SK-N-SH (cell line): ENCODE measurements around the gene HOXC11. TPM values are rescaled to one million over a fixed set of nuclear protein-coding genes. Genes with fewer than 3 reads are reported as not detected.

Experiments used
- CTCF ChIA-PET: fragments of 300-600, 350-600 bp; formaldehyde crosslinking; extraction: SDS; loops from one replicate; lab custom pipeline; 2021; lab: Yijun Ruan, JAX
- POLR2A ChIA-PET: fragments of 350-600 bp; sonication (Branson Sonifier 250); formaldehyde crosslinking; extraction: SDS; loops from one replicate; lab custom pipeline; 2020; ENCODE audit warnings: antibody characterized with exemption, inconsistent platforms; lab: Yijun Ruan, JAX
- DNase-seq: peaks from one replicate; pipeline ENCODE4 v3.0.0; 2012
- H2AFZ ChIP-seq: fragments of 200-600 bp; sonication (generic); 2 replicates; pipeline ENCODE4 v1.8.1; 2016; ENCODE audit warnings: antibody characterized with exemption, mild to moderate bottlenecking, low read depth
- H3F3A ChIP-seq: fragments of 200-600 bp; sonication (generic); replicated peaks from 2 replicates; pipeline ENCODE3; 2016; ENCODE audit warnings: antibody characterized with exemption, mild to moderate bottlenecking; ENCODE audit not compliant: insufficient read depth
- H3K27ac ChIP-seq, 2 experiments: fragments of 200-500 bp in 1 of 2; fragments of 200-600 bp in 1 of 2; sonication (Bioruptor generic) in 1 of 2; sonication (generic), shearing (Covaris generic) in 1 of 2; 2 replicates each; pipeline versions ENCODE4 v1.5.1 to v1.6.1; 2014 to 2016; ENCODE audit warnings: low read depth in 2 of 2, inconsistent platforms in 1 of 2, low read length in 1 of 2, mild to moderate bottlenecking in 1 of 2, mixed read lengths in 1 of 2
- H3K27me3 ChIP-seq: fragments of 200-600 bp; sonication (generic), shearing (Covaris generic); 2 replicates; pipeline ENCODE4 v1.6.1; 2016; ENCODE audit warnings: mixed run types; ENCODE audit not compliant: insufficient read depth
- H3K36me3 ChIP-seq, 2 experiments: fragments of 200-500 bp in 1 of 2; fragments of 200-600 bp in 1 of 2; sonication (Bioruptor generic) in 1 of 2; sonication (generic) in 1 of 2; replicated peaks in 1 of 2; 2 replicates each; pipeline versions ENCODE3 to v1.5.1; 2014 to 2016; ENCODE audit warnings: low read length in 1 of 2, mild to moderate bottlenecking in 1 of 2; ENCODE audit not compliant: insufficient read depth in 2 of 2, control insufficient read depth in 1 of 2
- H3K4me1 ChIP-seq, 2 experiments: fragments of 200-500 bp in 1 of 2; fragments of 200-600 bp in 1 of 2; sonication (Bioruptor generic) in 1 of 2; sonication (generic), shearing (Covaris generic) in 1 of 2; 2 replicates each; pipeline versions ENCODE4 v1.5.1 to v1.6.1; 2014 to 2016; ENCODE audit warnings: low read depth in 1 of 2, low read length in 1 of 2, mixed run types in 1 of 2; ENCODE audit not compliant: insufficient read depth in 2 of 2, control insufficient read depth in 1 of 2
- H3K4me2 ChIP-seq: fragments of 200-600 bp; sonication (generic), shearing (Covaris generic); 2 replicates; pipeline ENCODE4 v1.6.1; 2017; ENCODE audit warnings: mixed run types
- H3K4me3 ChIP-seq, 2 experiments: fragments of 200-500 bp in 1 of 2; fragments of 200-600 bp in 1 of 2; sonication (Bioruptor generic) in 1 of 2; sonication (generic), shearing (Covaris generic) in 1 of 2; 2 replicates each; pipeline versions ENCODE4 v1.5.1 to v1.8.1; 2014 to 2016; ENCODE audit warnings: low read depth in 2 of 2, inconsistent platforms in 1 of 2, low read length in 1 of 2, mild to moderate bottlenecking in 1 of 2, mixed read lengths in 1 of 2, moderate library complexity in 1 of 2
- H3K79me2 ChIP-seq: fragments of 200-600 bp; sonication (generic); 2 replicates; pipeline ENCODE4 v1.8.1; 2017; ENCODE audit warnings: mild to moderate bottlenecking; ENCODE audit not compliant: insufficient read depth
- H3K9ac ChIP-seq: fragments of 200-600 bp; sonication (generic); 2 replicates; pipeline ENCODE4 v1.6.1; 2017; ENCODE audit warnings: mixed run types
- H3K9me2 ChIP-seq: fragments of 200-600 bp; sonication (generic); 2 replicates; pipeline ENCODE4 v1.6.1; 2017; ENCODE audit warnings: mixed run types
- H3K9me3 ChIP-seq: fragments of 200-600 bp; sonication (generic); 2 replicates; pipeline ENCODE4 v1.6.1; 2017; ENCODE audit warnings: mixed run types, mild to moderate bottlenecking, moderate library complexity
- H4K20me1 ChIP-seq: fragments of 200-600 bp; sonication (generic); 2 replicates; pipeline ENCODE4 v1.6.1; 2017; ENCODE audit warnings: mild to moderate bottlenecking, mixed run types; ENCODE audit not compliant: insufficient read depth
- CHD2 ChIP-seq: fragments of 150-350 bp; IDR thresholded peaks from 2 replicates; pipeline ENCODE4 v1.6.1; 2018; ENCODE audit warnings: low read length; ENCODE audit not compliant: partially characterized antibody
- ELF1 ChIP-seq: IDR thresholded peaks from 2 replicates; pipeline ENCODE4 v1.4.0; 2012
- EP300 ChIP-seq, 2 experiments: IDR thresholded peaks; 2 replicates each; pipeline versions ENCODE4 v1.4.0 to v1.6.1; 2012; ENCODE audit warnings: borderline replicate concordance in 1 of 2, low read depth in 1 of 2, low read length in 1 of 2
- GATA2 ChIP-seq: sonication (generic); formaldehyde crosslinking; IDR thresholded peaks from 2 replicates; pipeline ENCODE4 v1.5.0; 2020; ENCODE audit warnings: mild to moderate bottlenecking, missing genetic modification reagents
- NRF1 ChIP-seq: IDR thresholded peaks from 2 replicates; pipeline ENCODE4 v1.6.1; 2012; ENCODE audit warnings: low read depth, mild to moderate bottlenecking, low read length
- RAD21 ChIP-seq: IDR thresholded peaks from 2 replicates; pipeline ENCODE4 v1.6.1; 2012; ENCODE audit warnings: mild to moderate bottlenecking, low read length
- SMC3 ChIP-seq: IDR thresholded peaks from 2 replicates; pipeline ENCODE4 v1.6.1; 2012; ENCODE audit warnings: low read depth, low read length, improper control_type of control experiment
- TCF12 ChIP-seq: IDR thresholded peaks from 2 replicates; pipeline ENCODE4 v1.4.0; 2012
- WGBS: methylation state at CpG from one replicate; pipeline ENCODE4 v1.1.6; 2017; ENCODE audit warnings: low lambda C conversion rate; 5-methylcytosine and 5-hydroxymethylcytosine counted together
- polyA plus RNA-seq, 3 experiments: library from polyadenylated mRNA; depleted of rRNA; stranded (reverse); fragments of >200 nt; gene quantifications; 2 replicates each; pipeline ENCODE4 v1.2.3, GENCODE V29; 2012
- TF ChIP-seq, protein P1 (sequence below): IDR thresholded peaks from 2 replicates; pipeline ENCODE4 v1.4.0; 2012; ENCODE audit warnings: low read depth
- TF ChIP-seq, protein P2 (sequence below): IDR thresholded peaks from 2 replicates; pipeline ENCODE4; 2012

Gene HOXC11
- polyA plus RNA-seq, 1 of the 3 experiments (the other 2 are of a cell fraction): not detected

DNA sequence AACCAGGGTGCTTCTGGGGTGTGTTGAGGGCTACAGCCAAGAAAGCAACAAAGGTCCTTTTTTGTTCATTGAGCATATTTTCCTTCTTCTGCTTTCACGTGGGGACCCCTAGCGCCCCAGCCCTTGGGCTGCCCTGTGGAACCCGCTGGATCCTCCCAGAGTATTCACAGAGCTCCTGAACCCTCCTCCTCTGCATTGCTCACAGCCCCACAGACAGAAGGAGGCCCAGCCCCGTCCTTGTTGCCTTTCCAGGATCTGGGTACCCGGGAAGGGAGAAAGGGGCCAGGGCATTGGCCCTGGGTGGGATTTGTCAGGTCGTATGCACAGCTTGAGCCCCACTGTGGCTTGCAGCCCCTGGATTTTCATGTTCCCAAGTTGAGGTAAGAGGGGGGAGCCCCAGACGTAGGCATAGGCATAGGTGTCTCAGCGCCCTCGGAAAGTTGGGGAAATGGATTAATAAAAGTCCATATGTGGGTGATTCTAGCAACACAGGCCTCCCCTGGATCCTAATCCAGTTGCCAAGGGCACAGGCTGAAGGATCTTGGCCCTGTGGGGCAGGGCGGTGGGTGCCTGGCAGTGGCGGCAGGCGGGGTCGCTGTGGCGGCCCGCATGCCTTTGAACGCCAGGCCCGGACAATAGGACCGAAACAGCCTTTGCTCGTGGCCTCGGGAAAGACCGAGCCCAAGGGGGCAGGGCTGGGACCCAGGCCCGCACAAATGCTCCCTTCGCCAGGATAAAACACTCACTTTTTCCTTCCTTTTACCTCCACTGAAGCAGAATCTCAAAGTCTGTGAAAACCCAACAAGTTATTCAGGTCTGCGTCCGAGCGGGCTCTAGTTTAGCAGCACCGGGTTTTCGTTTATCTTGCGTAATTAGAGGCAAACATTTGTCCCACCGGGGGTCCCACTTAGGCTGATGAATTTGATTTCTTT lies 9.0 kb downstream of the HOXC11 start:
- Histone ChIP-seq H3K4me2 (no peak overlapping the region), H3K36me3 (no peaks in the 10 kb centered on the region), H2AFZ (no peak overlapping the region), H3K9me3 (no peaks in the 10 kb centered on the region), H4K20me1 (no peaks in the 10 kb centered on the region), H3K27ac (no peak overlapping the region), H3F3A (no peaks in the 10 kb centered on the region), H3K27me3 (peaks cover 93% of the 10 kb centered on the region), H3K4me3 (no peak overlapping the region), H3K9ac (no peak overlapping the region), H3K4me1 (peaks cover 0 to 12% of the 10 kb centered on the region in 2 experiments; a peak in 2 of 4 replicates), H3K9me2 (no peaks in the 10 kb centered on the region), H3K79me2 (no peaks in the 10 kb centered on the region)
- TF ChIP-seq SMC3 (no peak), TCF12 (no peak), RAD21 (no peak), ELF1 (no peak), EP300 (IDR thresholded peaks at IDR 0.05; ENCODE audit: borderline replicate concordance in 1 of 2, low read depth in 1 of 2, low read length in 1 of 2) (no peak), CHD2 (no peak), NRF1 (no peak)
- TF ChIP-seq, protein P1, sequence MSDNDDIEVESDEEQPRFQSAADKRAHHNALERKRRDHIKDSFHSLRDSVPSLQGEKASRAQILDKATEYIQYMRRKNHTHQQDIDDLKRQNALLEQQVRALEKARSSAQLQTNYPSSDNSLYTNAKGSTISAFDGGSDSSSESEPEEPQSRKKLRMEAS: no peak
- TF ChIP-seq, protein P2, sequence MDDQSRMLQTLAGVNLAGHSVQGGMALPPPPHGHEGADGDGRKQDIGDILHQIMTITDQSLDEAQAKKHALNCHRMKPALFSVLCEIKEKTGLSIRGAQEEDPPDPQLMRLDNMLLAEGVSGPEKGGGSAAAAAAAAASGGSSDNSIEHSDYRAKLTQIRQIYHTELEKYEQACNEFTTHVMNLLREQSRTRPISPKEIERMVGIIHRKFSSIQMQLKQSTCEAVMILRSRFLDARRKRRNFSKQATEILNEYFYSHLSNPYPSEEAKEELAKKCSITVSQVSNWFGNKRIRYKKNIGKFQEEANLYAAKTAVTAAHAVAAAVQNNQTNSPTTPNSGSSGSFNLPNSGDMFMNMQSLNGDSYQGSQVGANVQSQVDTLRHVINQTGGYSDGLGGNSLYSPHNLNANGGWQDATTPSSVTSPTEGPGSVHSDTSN: no peak
- 38% methylated on average over 20 of the region's 30 CpGs for WGBS
- DNase-seq: no peak
- ChIA-PET POLR2A (no interaction called here), CTCF (interaction anchor here (0.6 to 2.1 kb wide), 7 partner anchors 9 to 234 kb away, joined by 3 to 8 read pairs (median 6); no protein-coding TSS in a partner anchor)

DNA sequence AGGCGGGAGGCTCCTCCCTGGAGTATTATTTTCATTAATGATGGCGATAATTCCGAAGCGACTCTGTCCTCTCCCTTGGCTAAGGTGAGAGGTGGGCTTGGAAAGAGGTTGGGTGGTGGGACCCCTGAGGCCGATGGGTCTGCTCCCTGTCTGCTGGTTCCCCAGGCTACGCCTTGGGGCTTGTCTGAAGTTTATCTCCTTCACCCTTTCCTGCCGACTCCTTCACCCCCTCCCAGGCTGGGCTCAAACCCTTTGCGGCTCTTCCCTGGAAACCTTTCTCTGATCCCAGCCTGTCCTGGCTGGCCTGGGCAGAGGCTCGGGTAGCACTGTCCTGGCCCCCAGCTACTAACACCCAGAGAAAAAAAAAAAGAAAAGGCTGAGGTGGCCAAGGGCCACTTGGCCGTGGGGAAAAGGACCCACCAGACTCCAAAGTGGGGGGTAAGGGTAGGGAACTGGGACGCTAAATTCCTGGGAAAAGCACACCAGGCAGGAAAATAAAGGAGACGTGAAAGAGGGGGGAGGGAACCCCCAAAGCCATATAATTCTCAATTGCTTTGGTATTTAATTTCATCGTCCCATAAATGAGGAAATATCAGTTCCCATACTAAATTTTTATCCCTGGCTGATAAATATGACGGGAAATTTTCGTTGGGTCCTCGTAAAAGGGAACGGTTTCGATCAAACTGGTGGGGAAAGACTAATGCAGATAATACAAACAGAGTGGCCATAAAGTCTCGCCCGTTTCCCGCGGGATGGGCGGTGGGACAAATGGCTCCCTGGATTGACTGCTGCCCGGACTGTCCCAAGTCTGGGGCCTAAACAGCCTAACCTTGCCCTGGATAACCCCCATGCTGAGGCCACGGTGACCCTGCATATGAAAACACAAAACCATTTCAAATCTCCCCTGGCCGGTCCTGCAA lies 10.0 kb downstream of the HOXC11 start:
- no peaks in the 10 kb centered on the region for H3K36me3 ChIP-seq
- TF ChIP-seq GATA2 (CRISPR knock-in tag) (no peak), NRF1 (no peak)
- no peaks in the 10 kb centered on the region for H3F3A ChIP-seq
- POLR2A ChIA-PET: no interaction called here
- no peaks in the 10 kb centered on the region for H3K9me2 ChIP-seq
- no peak overlapping the region for H3K27ac ChIP-seq
- H2AFZ ChIP-seq: no peak overlapping the region
- H3K9me3 ChIP-seq: no peaks in the 10 kb centered on the region
- no peaks in the 10 kb centered on the region for H3K79me2 ChIP-seq
- no peaks in the 10 kb centered on the region for H4K20me1 ChIP-seq
- no peak overlapping the region for H3K4me3 ChIP-seq
- no peak overlapping the region for H3K4me2 ChIP-seq
- H3K9ac ChIP-seq: no peak overlapping the region
- DNase-seq: no peak
- peaks cover 0 to 12% of the 10 kb centered on the region in 2 experiments; a peak in 2 of 4 replicates for H3K4me1 ChIP-seq
- WGBS: 25% methylated on average over 26 of the region's 26 CpGs
- CTCF ChIA-PET: interaction anchor here (0.6 kb wide), 1 partner anchor 223 kb away, joined by 3 read pairs; no protein-coding TSS in a partner anchor
- H3K27me3 ChIP-seq: peaks cover 93% of the 10 kb centered on the region
